Measurements from ENCODE around the gene ZFP57.

GRCh38 chr6:29666826-29667130 lies 14.2 kb downstream of the ZFP57 start:
- TF ChIP-seq CTCF (conservative IDR thresholded peaks at IDR 0.05 in 1 of 2, IDR thresholded peaks at IDR 0.05 in 1 of 2; ENCODE audit: extremely low read depth in 1 of 2, insufficient read depth in 1 of 2, low read depth in 1 of 2, low read length in 2 of 2) (no peak), EZH2 (IDR thresholded peaks at IDR 0.05; ENCODE audit: borderline replicate concordance, low read length) (no peak)
